HL-60 (cell line): ENCODE data around the gene NACC2.

Source experiments
- POLR2AphosphoS5 ChIP-seq: IDR thresholded peaks from 2 replicates; pipeline ENCODE4 v1.6.1; 2012; ENCODE audit warnings: low read depth
- TF ChIP-seq, protein P1 (sequence below): IDR thresholded peaks from one replicate; pipeline ENCODE4 v1.5.1; 2011; ENCODE audit warnings: low read length, control low read depth, inconsistent platforms; ENCODE audit not compliant: insufficient read depth

GRCh38 chr9:136133191-136133958 lies 38.3 kb upstream of the NACC2 start:
- TF ChIP-seq POLR2AphosphoS5, result no peak
- TF ChIP-seq, protein P1, sequence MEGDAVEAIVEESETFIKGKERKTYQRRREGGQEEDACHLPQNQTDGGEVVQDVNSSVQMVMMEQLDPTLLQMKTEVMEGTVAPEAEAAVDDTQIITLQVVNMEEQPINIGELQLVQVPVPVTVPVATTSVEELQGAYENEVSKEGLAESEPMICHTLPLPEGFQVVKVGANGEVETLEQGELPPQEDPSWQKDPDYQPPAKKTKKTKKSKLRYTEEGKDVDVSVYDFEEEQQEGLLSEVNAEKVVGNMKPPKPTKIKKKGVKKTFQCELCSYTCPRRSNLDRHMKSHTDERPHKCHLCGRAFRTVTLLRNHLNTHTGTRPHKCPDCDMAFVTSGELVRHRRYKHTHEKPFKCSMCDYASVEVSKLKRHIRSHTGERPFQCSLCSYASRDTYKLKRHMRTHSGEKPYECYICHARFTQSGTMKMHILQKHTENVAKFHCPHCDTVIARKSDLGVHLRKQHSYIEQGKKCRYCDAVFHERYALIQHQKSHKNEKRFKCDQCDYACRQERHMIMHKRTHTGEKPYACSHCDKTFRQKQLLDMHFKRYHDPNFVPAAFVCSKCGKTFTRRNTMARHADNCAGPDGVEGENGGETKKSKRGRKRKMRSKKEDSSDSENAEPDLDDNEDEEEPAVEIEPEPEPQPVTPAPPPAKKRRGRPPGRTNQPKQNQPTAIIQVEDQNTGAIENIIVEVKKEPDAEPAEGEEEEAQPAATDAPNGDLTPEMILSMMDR, result no peak
